ENCODE measurements around the gene GH1. TPM values are rescaled to one million over a fixed set of nuclear protein-coding genes. Genes with fewer than 3 reads are reported as not detected.

GH1 gene
- total RNA-seq, 1 experiment from 2014 or later, result not detected

DNA sequence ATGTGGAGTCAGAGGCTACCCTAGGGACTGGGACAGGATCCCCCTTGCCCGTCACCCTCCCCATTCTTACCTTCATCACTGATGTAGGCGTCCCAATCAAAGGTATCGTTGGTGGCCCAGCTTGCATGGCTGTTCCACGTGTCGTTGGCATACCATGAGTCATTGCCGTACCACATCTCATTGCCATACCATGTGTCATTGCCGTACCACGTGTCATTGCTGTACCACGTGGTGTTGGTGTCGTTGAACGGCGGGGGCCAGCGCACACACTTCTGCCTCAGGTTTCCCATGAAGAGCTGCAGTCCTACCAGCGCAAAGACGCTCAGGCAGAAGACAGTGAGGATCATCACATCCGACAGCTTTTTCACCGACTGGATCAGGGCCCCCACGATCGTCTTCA lies 49.3 kb upstream of the GH1 start:
- no peak overlapping the region for H3K4ac ChIP-seq (ENCODE audit: low read depth, low read length)
- no peak overlapping the region for H2BK12ac ChIP-seq (ENCODE audit: insufficient read length, low read depth, low read length)
- Mint-ChIP-seq H3K9me3 (no peaks in the 10 kb centered on the region; a peak in 1 of 5 replicates), H3K4me1 (peaks cover under 1 to 1% of the 10 kb centered on the region in 2 experiments), H3K27me3 (ENCODE audit: low read depth) (peaks cover 4% of the 10 kb centered on the region; the same call in 1 of the 2 replicates), H3K4me3 (no peak overlapping the region), H3K27ac (no peak overlapping the region), H3K36me3 (ENCODE audit: insufficient read depth in 1 of 3, low read depth in 3 of 3) (no peaks in the 10 kb centered on the region)
- no peaks in the 10 kb centered on the region for H3K79me1 ChIP-seq (ENCODE audit: insufficient read depth, low read depth, low read length, poor library complexity, severe bottlenecking)
- no peak overlapping the region for H2BK20ac ChIP-seq (ENCODE audit: low read depth, low read length, poor library complexity, severe bottlenecking)
- no peak overlapping the region for H4K5ac ChIP-seq (ENCODE audit: insufficient read length, low read depth, low read length)
- H3K14ac ChIP-seq (ENCODE audit: insufficient read depth, low read length), result no peak overlapping the region
- H3K4me1 ChIP-seq (ENCODE audit: insufficient read depth, low read length), result no peaks in the 10 kb centered on the region
- no peak overlapping the region for H4K8ac ChIP-seq (replicated peaks; ENCODE audit: insufficient read length, low read depth, low read length)
- no peaks in the 10 kb centered on the region for H4K20me1 ChIP-seq (ENCODE audit: control insufficient read depth, insufficient read depth, insufficient read length)
- no peak overlapping the region for H3K56ac ChIP-seq (ENCODE audit: insufficient read length, low read depth, low read length)
- peaks cover 3% of the 10 kb centered on the region for H3K23me2 ChIP-seq (ENCODE audit: insufficient read length, low read depth, low read length, poor library complexity, severe bottlenecking)
- no peaks in the 10 kb centered on the region for H3K9me3 ChIP-seq (ENCODE audit: control insufficient read depth, low read depth, low read length)
- TF ChIP-seq, protein P1, sequence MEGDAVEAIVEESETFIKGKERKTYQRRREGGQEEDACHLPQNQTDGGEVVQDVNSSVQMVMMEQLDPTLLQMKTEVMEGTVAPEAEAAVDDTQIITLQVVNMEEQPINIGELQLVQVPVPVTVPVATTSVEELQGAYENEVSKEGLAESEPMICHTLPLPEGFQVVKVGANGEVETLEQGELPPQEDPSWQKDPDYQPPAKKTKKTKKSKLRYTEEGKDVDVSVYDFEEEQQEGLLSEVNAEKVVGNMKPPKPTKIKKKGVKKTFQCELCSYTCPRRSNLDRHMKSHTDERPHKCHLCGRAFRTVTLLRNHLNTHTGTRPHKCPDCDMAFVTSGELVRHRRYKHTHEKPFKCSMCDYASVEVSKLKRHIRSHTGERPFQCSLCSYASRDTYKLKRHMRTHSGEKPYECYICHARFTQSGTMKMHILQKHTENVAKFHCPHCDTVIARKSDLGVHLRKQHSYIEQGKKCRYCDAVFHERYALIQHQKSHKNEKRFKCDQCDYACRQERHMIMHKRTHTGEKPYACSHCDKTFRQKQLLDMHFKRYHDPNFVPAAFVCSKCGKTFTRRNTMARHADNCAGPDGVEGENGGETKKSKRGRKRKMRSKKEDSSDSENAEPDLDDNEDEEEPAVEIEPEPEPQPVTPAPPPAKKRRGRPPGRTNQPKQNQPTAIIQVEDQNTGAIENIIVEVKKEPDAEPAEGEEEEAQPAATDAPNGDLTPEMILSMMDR (conservative IDR thresholded peaks at IDR 0.05), result no peak
- H3K18ac ChIP-seq (ENCODE audit: insufficient read length, low read depth, low read length), result no peak overlapping the region
- no peaks in the 10 kb centered on the region for H3K79me2 ChIP-seq (ENCODE audit: insufficient read depth, low read length)
- H3T11ph ChIP-seq (ENCODE audit: low read length), result no peak overlapping the region
- H4K91ac ChIP-seq (ENCODE audit: insufficient read length, low read depth, low read length), result no peak overlapping the region
- no peak overlapping the region for H2AFZ ChIP-seq (ENCODE audit: low read length)
- H2BK5ac ChIP-seq (ENCODE audit: insufficient read length, low read length), result no peak overlapping the region
- no peak for DNase-seq
- no peak overlapping the region for H3K4me2 ChIP-seq (ENCODE audit: insufficient read depth, insufficient read length, low read length)
- WGBS (ENCODE audit: extremely low coverage, insufficient read length, low lambda C conversion rate), result no CpG with 5 or more reads among the region's 19 CpGs
- no peak overlapping the region for H2BK15ac ChIP-seq (ENCODE audit: low read depth, low read length)
- no peaks in the 10 kb centered on the region for H3K27me3 ChIP-seq (ENCODE audit: insufficient read depth, low read length)
- no peak overlapping the region for H2BK120ac ChIP-seq (ENCODE audit: low read depth, low read length, poor library complexity, severe bottlenecking)
- H3K27ac ChIP-seq (ENCODE audit: insufficient read length, low read depth, low read length), result no peak overlapping the region
- H2AK5ac ChIP-seq (ENCODE audit: insufficient read length, low read length), result no peak overlapping the region
- no peak overlapping the region for H3K9ac ChIP-seq (ENCODE audit: extremely low read depth, insufficient read length, low read length)
- H3K23ac ChIP-seq (ENCODE audit: insufficient read length, low read depth, low read length), result no peak overlapping the region
